GM19240 (cell line): Measurements from ENCODE around the gene SLC13A3.
A peak's percentile ranks its signal among the peaks of the same experiment; 100 is the strongest.
"Not testable (repeated sequence)": the region's sequence is repeated elsewhere in the genome, so short reads cannot be mapped to it uniquely, and the experiment has no call there.

Source experiments
- DNase-seq: peaks from one replicate; pipeline ENCODE4 v3.0.0; 2011; ENCODE audit warnings: low spot score; ENCODE audit not compliant: insufficient read length

The SLC13A3 gene

GRCh38 chr20:46681032-46681854 lies 30.0 kb upstream of the SLC13A3 start:
- peak; percentile 23 for DNase-seq

DNA sequence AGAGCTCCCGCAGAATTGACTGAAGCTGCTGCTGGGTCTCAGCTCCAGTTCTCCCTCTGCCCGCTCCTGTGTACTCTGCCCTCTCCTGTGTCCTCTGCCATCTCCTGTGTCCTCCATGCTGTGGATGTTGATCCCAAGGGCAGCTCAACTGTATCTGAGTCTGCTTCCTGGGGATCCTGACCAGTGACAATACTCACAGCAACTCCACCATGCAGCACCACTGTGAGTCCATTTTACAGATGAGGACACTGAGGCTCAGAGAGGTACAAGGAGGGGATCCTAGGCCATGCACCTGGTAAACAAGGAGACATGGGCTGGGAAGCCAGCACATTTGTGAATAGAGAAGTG lies 29.4 kb upstream of the SLC13A3 start:
- DNase-seq, result no peak

DNA sequence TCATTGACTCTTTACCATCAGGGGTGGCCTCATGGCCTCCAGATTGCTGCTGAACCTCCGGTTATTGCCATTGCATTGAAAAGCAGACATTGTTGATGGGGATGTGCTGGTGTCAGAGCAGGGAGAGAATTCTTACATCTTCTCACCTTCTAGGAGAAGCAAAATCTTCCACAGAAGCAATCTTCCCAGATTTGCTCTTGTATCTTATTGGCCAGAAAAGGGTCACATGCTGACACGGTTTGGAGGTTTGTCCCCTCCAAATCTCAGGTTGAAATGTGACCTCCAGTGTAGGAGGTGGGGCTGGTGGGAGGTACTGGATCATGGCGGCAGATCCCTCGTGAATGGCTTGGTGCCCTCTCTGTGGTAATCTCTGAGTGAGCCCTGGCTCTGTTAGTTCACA lies 27.3 kb upstream of the SLC13A3 start:
- no peak for DNase-seq

DNA sequence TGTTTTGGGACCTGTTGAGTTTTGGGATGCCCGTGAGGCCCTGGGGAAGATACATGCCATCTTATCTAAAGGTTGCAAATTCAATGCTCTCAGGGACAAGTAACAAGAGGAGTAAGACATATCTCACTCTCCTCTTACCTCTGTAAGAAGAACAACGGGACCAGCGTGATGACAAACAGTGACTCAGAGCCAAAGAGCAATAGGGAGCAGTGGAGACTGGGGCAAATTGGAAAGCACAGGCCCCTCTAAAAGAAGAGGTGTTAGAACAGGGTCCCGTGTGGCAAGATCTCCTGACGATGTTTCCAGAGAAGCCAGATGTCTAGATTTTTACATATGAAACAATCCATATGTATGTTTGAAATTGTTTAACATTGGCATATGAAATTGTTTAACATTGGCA lies 26.3 kb upstream of the SLC13A3 start:
- DNase-seq, result no peak

- not testable (repeated sequence) for DNase-seq
Measured at GRCh38 chr20:46676649-46677316, 25.5 kb upstream of the SLC13A3 start.

GRCh38 chr20:46674253-46675083 lies 23.2 kb upstream of the SLC13A3 start:
- DNase-seq, result no peak

DNA sequence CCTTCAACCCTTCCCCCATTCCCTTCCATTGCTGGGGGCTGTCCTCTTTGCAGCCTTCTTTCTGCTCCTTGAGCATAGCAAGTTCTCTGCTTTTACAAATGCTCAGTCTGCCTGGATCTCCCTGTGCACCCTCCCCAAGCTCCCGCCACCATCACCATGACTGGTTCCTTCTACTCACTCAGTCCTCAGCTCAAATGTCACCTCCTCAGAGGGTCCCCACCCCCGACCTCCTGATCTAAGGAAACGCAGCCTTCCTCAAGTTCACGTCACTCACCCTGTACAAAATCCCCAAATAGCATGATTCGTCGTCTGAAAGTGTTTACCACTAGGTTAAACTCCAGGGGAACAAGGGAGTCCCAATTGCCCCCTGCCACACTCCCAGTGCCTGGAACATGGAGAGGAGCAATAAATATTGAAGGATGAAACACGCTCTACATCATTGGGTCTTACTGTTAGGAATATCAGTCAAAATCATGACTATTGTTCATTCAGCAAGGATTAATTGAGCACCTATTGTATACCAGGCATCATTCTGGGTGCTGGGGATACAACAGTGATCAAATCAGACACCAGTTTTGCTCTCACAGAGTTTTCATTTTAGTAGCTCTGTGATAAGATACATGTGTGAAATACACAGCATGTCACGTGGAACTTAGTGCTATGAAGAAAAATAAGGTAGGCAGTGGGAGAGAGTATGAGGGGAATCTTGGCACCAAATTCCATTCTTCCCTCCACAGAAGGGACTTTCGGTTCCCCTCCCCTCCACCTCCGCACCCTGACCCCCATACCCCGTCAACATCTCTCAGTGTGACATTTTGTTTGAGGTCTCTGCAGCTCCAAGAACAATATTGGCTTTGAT lies 22.4 kb upstream of the SLC13A3 start:
- DNase-seq, result no peak

GRCh38 chr20:46672543-46673148 lies 21.4 kb upstream of the SLC13A3 start:
- no peak for DNase-seq

GRCh38 chr20:46671866-46672542 lies 20.7 kb upstream of the SLC13A3 start:
- DNase-seq, result no peak

GRCh38 chr20:46670585-46671584 lies 19.6 kb upstream of the SLC13A3 start:
- no peak for DNase-seq

- DNase-seq, result no peak
Measured at GRCh38 chr20:46670228-46670584, 18.9 kb upstream of the SLC13A3 start.

DNA sequence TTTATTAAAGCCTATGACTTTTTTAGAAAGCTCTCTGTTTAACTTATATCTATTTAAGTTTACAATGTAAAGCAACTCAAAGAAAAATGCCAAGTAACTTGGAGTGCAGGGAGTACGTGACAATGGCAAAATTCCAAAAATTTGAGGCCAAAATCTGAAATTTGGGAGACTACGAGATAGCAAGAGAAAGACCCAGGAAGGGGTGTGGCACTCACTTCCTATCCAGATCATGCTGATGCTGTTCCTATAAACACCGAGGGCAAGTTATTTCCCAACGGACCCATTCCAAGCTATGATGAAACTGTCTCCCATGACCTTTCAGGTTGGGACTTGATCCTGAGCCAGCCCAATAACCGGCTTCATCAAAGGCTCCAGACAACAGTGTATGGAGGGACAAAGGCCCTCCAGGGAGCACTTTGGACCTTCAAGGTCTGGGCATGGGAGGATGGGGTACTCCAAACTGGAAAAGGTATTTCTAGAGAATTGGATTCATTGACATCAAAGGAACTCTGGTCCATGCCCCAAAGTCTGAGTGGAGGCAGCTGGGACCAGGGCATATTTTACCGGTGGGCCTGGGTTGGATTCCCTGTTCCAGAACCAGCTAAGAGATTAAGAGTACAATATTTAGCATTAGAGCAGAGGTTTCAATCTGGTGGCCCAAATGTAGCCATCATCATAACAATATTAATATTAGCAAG lies 15.7 kb upstream of the SLC13A3 start:
- DNase-seq, result no peak

DNA sequence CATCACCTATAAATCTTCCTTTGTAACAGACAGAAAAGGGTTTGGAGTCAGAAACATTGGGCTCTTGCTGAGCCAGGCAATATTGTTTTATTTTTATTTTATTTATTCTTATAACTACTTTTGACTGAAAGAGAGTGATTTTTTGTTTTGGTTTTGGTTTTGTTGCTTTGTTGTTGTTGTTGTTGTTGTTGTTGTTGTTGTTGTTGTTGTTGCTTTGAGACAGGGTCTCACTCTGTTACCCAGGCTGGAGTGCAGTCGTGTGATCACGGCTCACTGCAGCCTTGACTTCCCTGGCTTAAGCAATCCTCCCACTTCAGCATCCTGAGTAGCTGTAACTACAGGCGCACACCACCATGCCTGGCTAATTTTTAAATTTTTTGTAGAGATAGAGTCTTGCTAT lies 15.0 kb upstream of the SLC13A3 start:
- DNase-seq, result no peak

DNA sequence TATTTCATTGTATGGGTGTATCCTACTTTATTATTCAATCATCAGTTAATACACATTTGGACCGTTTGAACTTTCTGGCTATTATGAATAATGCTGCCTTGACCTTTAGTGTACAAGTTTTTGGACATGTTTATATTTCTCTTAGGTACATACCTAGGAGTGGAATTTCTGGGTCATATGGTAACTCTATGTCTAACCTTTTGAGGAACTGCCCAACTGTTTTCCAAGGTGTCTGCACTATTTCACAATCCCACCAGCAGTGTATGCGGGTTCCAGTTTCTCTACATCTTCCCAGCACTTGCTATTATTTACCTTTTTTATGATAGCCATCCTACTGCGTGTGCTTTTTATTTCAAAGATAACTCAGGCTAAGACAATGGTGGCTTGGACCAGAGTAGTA lies 14.3 kb upstream of the SLC13A3 start:
- no peak for DNase-seq

- DNase-seq, result no peak
Measured at GRCh38 chr20:46663531-46663930, 12.3 kb upstream of the SLC13A3 start.

GRCh38 chr20:46661659-46662058 lies 10.4 kb upstream of the SLC13A3 start:
- no peak for DNase-seq

DNA sequence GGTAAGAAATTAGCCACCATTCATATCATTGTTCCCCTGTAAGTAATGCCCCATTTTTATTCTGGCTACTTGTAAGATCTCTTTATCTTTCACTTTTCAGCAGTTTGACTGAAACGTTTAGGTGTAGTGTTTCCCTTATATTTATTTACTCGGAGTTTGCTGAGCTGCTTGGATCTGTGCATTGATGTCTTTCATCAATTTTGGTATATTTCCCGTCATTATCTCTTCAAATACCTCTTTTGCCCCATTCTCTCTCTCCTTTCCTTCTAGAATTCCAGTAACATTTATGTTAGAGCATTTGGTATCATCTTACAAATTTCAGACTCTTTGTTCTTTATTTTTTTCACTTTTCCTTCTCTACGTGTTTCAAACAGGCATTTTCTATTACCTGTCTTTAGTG lies 9.2 kb upstream of the SLC13A3 start:
- DNase-seq, result no peak

GRCh38 chr20:46657618-46658017 lies 6.4 kb upstream of the SLC13A3 start:
- no peak for DNase-seq
